B cell (primary cell): Measurements from ENCODE around the gene HS3ST5.

Experiments
- EZH2 ChIP-seq: IDR thresholded peaks from 2 replicates; pipeline ENCODE4 v1.6.1; 2012; ENCODE audit warnings: borderline replicate concordance, low read depth, mild to moderate bottlenecking, moderate library complexity, low read length; ENCODE audit not compliant: insufficient read depth, poor library complexity, severe bottlenecking
- TF ChIP-seq, protein P1 (sequence below): fragments of 200-600 bp; IDR thresholded peaks from one replicate; pipeline ENCODE4 v1.8.0; 2022; ENCODE audit warnings: antibody characterized with exemption, mild to moderate bottlenecking

GRCh38 chr6:114154812-114155211 lies 188.0 kb downstream of the HS3ST5 start:
- TF ChIP-seq, protein P1, sequence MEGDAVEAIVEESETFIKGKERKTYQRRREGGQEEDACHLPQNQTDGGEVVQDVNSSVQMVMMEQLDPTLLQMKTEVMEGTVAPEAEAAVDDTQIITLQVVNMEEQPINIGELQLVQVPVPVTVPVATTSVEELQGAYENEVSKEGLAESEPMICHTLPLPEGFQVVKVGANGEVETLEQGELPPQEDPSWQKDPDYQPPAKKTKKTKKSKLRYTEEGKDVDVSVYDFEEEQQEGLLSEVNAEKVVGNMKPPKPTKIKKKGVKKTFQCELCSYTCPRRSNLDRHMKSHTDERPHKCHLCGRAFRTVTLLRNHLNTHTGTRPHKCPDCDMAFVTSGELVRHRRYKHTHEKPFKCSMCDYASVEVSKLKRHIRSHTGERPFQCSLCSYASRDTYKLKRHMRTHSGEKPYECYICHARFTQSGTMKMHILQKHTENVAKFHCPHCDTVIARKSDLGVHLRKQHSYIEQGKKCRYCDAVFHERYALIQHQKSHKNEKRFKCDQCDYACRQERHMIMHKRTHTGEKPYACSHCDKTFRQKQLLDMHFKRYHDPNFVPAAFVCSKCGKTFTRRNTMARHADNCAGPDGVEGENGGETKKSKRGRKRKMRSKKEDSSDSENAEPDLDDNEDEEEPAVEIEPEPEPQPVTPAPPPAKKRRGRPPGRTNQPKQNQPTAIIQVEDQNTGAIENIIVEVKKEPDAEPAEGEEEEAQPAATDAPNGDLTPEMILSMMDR: no peak
- no peak for TF ChIP-seq EZH2
